Measurements from ENCODE around the gene PPP3CA. TPM values are rescaled to one million over a fixed set of nuclear protein-coding genes. Genes with fewer than 3 reads are reported as not detected.

Gene PPP3CA
- polyA plus RNA-seq, 1 donor (not counting 4 experiments of a cell fraction or from before 2014, with no cell fraction given), result 43.3 TPM

- Histone ChIP-seq H3K27ac (ENCODE audit: control insufficient read depth, insufficient read depth, low read length) (no peak overlapping the region), H3K9ac (ENCODE audit: control insufficient read depth, extremely low read depth, insufficient read depth, low read length) (no peak overlapping the region), H3K9me1 (ENCODE audit: control insufficient read depth, extremely low read depth, insufficient read depth, low read length) (no peaks in the 10 kb centered on the region), H4K20me1 (ENCODE audit: control insufficient read depth, extremely low read depth, insufficient read depth, low read length) (no peaks in the 10 kb centered on the region), H3K79me2 (ENCODE audit: control insufficient read depth, insufficient read depth, low read length) (no peaks in the 10 kb centered on the region), H3K9me3 (ENCODE audit: control insufficient read depth, low read depth, low read length) (no peaks in the 10 kb centered on the region), H3K4me1 (ENCODE audit: control insufficient read depth, extremely low read depth, insufficient read depth, low read length) (peaks cover 46% of the 10 kb centered on the region), H3K4me2 (ENCODE audit: control insufficient read depth, extremely low read depth, insufficient read depth, low read depth, low read length) (no peak overlapping the region), H3K27me3 (ENCODE audit: control insufficient read depth, extremely low read depth, insufficient read depth, low read length) (no peaks in the 10 kb centered on the region), H2AFZ (ENCODE audit: control insufficient read depth, low read length) (no peak overlapping the region), H3K4me3 (ENCODE audit: control insufficient read depth in 2 of 3, extremely low read depth in 1 of 3, insufficient read depth in 2 of 3, low read depth in 1 of 3, low read length in 3 of 3) (no peak overlapping the region), H3K36me3 (ENCODE audit: control insufficient read depth in 2 of 2, extremely low read depth in 1 of 2, insufficient read depth in 2 of 2, low read length in 2 of 2) (peaks cover 7% of the 10 kb centered on the region in 2 experiments)
- dilution Hi-C loops (cut with MboI; ENCODE audit: extremely low pct_ligation_motif_present, low sequenced_read_pairs), result no loop called here
- DNase-seq (ENCODE audit: low read depth, low spot score) (no peak), FAIRE-seq (peak; percentile 23)
- no peak for TF ChIP-seq EZH2 (IDR thresholded peaks at IDR 0.05; ENCODE audit: low read length)
- no peak for TF ChIP-seq CTCF (optimal IDR thresholded peaks at IDR 0.05 in 1 of 3, IDR thresholded peaks at IDR 0.05 in 1 of 3, conservative IDR thresholded peaks at IDR 0.05 in 1 of 3; ENCODE audit: extremely low read depth in 1 of 3, insufficient read depth in 2 of 3, low read length in 3 of 3)
Measured at GRCh38 chr4:101022151-101023024, 324.9 kb downstream of the PPP3CA start.

GRCh38 chr4:101020956-101021355 is 326.4 kb downstream of the PPP3CA start:
- no peaks in the 10 kb centered on the region for H3K79me2 ChIP-seq (ENCODE audit: control insufficient read depth, insufficient read depth, low read length)
- H3K27ac ChIP-seq (ENCODE audit: control insufficient read depth, insufficient read depth, low read length), result peak overlapping the region; percentile 67
- no peak overlapping the region for H3K9ac ChIP-seq (ENCODE audit: control insufficient read depth, extremely low read depth, insufficient read depth, low read length)
- peaks cover 40% of the 10 kb centered on the region for H3K4me1 ChIP-seq (ENCODE audit: control insufficient read depth, extremely low read depth, insufficient read depth, low read length)
- H4K20me1 ChIP-seq (ENCODE audit: control insufficient read depth, extremely low read depth, insufficient read depth, low read length), result no peaks in the 10 kb centered on the region
- no peaks in the 10 kb centered on the region for H3K9me3 ChIP-seq (ENCODE audit: control insufficient read depth, low read depth, low read length)
- dilution Hi-C loops (cut with MboI; ENCODE audit: extremely low pct_ligation_motif_present, low sequenced_read_pairs), result no loop called here
- TF ChIP-seq EZH2 (IDR thresholded peaks at IDR 0.05; ENCODE audit: low read length), result no peak
- peak overlapping the region in 2 of 3 experiments; percentile 29 to 51 for H3K4me3 ChIP-seq (ENCODE audit: control insufficient read depth in 2 of 3, extremely low read depth in 1 of 3, insufficient read depth in 2 of 3, low read depth in 1 of 3, low read length in 3 of 3)
- H3K27me3 ChIP-seq (ENCODE audit: control insufficient read depth, extremely low read depth, insufficient read depth, low read length), result no peaks in the 10 kb centered on the region
- peak overlapping the region; percentile 72 for H3K4me2 ChIP-seq (ENCODE audit: control insufficient read depth, extremely low read depth, insufficient read depth, low read depth, low read length)
- peaks cover 6 to 7% of the 10 kb centered on the region in 2 experiments for H3K36me3 ChIP-seq (ENCODE audit: control insufficient read depth in 2 of 2, extremely low read depth in 1 of 2, insufficient read depth in 2 of 2, low read length in 2 of 2)
- no peaks in the 10 kb centered on the region for H3K9me1 ChIP-seq (ENCODE audit: control insufficient read depth, extremely low read depth, insufficient read depth, low read length)
- FAIRE-seq (peak; percentile 94), DNase-seq (ENCODE audit: low read depth, low spot score) (peak; percentile 11)
- H2AFZ ChIP-seq (ENCODE audit: control insufficient read depth, low read length), result no peak overlapping the region
